GM18502 (cell line): ENCODE data around the gene ACSL1.
"Not testable (repeated sequence)": the region's sequence is repeated elsewhere in the genome, so short reads cannot be mapped to it uniquely, and the experiment has no call there.

Experiments
- ATAC-seq: cut with Tn5 transposase; IDR thresholded peaks from one replicate; pipeline ENCODE4 v1.9.1; 2021; ENCODE audit warnings: mild to moderate bottlenecking; ENCODE audit not compliant: unreplicated experiment, poor library complexity

Gene ACSL1

GRCh38 chr4:184843984-184844554 is 18.3 kb upstream of the ACSL1 start:
- ATAC-seq = no peak

DNA sequence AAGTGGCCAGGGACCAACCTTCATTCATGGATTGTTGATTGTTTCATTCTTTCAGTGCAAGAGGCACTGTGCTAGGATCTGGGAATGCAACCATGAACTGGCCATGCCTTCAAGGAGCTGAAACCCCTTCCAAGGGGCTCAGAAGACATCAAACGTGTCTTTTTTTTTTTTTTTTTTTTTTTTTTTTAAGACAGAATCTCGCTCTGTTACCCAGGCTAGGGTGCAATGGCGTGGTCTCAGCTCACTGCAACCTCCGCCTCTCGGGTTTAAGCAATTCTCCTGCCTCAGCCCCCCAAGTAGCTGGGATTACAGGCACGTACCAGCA is 13.3 kb upstream of the ACSL1 start:
- not testable (repeated sequence) for ATAC-seq

DNA sequence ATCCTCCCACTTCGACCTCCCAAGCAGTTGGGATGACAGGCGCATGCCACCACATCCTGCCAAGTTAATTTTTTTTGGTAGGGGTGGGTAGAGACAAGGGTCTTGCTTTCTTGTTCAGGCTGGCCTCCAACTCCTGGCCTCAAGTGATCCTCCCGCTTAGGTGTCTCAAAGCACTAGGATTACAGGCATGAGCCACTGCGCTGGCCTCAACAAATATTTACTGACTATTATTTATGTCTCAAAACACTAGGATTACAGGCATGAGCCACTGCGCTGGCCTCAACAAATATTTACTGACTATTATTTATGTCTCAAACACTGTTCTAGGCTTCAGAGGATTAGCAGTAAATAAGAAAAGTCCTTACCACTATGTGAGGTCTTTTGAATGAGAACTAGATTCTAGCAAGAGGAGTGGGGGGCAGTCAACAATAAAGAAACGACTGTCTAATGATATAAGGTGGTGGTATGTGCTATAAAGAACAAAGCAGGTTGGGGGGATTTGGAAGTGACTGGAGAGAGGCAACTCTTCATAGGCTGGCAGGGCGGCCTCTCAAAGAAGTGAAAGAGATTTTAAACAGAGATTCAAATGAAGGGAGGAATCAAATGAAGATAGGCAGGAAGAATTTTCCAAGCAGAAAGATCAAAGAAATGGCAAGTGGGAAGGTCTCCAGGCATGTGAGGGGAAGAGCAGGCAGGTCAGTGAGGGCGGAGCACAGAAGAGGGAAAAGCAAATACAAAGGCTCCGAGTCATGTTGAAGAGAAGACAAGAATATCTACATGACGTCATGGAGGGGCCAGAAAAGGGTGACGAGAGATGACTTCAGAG is 12.7 kb upstream of the ACSL1 start:
- ATAC-seq = no peak

GRCh38 chr4:184836613-184837012 is 10.8 kb upstream of the ACSL1 start:
- no peak for ATAC-seq

DNA sequence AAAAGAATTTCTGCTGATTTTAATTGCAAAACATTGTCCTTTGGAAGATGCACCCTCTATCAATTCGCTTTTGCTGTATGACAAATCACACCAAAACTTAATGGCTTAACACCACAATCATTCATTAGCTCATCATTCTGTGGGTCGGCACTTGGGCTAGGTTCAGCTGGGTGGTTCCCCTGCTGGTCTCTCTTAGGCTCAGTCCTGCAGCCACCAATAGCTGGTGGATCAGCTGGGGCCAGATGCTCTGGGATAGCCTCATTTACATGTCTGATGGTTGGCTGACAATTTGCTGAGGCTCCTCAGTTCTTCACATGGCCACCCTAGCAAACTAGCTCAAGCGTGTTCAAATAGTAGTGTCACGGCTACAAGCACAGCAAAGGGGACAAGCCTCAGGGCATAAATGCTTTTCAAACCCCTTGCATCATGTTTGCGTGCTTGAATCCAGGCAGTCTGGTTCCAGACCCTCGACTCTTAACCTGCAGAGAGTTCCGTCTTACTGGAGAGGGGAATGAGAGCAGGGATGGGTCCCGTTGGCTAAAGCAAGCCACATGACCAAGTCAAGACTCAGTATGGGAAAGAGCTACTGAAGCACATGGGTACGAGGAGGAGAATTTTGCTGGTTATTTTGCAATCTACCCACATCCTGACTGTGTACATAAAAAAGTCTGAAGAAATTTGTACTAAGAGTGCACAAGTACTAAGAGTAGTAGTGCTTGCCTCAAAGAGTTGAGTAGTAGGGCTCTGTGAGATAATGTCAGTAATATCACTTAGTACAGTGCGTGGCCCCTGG is 7.5 kb upstream of the ACSL1 start:
- no peak for ATAC-seq

- ATAC-seq = no peak
Measured at GRCh38 chr4:184831153-184831552, 5.4 kb upstream of the ACSL1 start.

DNA sequence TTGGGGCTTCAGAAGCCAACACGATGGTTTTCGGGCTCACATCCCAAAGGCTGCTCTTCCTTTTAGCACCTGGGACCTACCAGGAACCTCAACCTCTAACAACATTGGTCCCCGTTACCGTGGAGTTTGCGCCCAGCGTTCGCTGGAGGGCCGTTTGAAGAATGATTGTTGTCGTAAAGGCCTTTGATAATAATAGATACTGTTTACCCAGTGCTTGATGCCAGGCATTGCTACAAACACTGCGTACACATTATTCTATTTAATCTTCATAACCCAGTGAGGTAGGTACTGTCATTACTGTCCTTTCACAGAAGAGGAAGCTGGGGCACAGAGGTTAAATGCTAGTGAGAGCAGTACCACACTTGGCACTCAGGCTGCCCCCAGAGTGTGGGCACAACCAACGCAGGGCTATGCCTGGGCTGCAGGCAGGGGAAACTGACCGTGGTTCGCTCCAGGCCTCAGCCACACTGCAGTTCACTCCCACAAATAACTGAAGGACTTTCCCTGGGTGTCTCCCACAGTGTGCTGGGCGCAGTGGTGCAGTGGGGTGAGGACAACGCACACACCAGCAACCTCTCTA is 1.0 kb upstream of the ACSL1 start:
- ATAC-seq = peak; percentile 1

DNA sequence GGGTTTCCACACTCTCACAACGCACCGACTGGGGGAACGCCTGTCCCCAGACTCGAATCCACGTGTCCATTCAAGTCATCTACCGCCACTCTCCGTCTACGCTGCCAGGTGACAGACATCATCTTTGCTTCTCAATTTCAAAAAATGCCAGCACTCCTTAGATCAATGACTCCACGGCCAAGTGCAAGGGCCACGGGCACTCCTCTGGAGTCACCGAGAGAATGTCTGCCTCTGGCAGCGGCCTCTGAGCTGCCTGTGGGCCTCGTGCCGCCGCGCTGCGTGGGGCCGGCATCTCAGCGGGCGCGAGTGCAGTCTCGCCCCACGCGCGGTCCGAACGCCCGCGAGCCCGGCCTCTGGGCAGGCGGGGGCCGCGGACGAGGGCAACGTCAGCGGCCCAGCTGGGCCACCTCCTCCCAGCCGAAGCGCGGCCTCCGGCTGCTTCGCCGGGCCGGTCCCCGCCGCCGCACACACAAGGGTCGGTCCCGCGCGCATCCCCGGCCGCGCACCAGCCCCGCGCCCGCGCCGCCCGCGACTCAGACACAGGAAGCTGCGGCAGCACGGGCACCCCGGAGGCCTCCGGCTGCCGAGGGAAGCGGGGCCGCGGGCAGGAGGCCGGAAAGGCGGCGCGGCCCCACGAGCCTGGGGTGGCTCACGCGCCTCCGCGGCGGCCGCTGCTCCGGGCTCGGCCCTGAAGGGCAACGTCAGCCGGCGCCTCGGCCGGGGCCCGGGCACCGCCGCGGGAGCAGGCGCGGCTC is 450 bp downstream of the ACSL1 start:
- ATAC-seq = peak; percentile 35

DNA sequence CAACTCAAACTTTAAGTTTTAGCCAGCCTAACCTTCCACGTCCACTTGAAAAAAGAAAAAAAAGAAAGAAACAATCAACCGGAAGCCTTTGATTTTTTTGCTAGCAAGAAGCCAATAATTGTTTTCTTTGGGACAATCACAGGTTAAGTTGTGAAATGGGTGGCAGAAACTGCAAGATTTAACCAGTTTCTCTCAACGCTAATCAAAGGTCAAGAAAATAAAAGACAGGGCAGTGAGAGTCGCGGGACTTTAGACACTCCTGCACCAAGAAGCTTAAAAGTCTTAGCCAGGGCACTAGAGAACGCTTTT is 1.0 kb downstream of the ACSL1 start:
- no peak for ATAC-seq

DNA sequence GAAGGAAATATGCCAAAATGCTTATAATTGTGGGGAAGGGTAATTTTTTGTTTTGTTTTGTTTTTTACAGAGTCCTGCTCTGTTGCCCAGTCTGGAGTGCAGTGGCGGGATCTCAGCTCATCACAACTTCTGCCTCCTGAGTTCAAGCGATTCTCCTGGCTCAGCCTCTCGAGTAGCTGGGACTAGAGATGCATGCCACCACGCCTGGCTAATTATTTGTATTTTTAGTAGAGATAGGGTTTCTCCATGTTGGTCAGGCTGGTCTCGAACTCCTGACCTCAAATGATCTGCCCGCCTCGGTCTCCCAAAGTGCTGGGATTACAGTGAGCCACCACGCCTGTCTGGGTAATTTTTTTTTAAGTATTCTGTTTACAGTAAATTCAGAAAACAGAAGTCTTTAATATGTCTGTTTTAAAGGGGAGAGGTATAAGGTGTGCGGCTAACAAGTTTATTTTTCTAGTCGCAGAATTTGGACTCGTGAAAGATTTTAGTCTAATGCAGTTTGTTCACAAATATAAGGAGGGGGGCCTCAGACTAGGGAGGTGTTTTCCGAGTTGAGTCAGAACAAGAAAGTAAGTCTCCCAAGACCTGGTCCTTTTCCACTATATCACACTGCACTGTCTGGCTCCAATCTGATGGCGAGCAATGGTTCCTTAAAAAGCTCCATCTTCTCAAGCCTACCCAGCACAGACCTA is 1.5 kb downstream of the ACSL1 start:
- peak; percentile 23 for ATAC-seq

DNA sequence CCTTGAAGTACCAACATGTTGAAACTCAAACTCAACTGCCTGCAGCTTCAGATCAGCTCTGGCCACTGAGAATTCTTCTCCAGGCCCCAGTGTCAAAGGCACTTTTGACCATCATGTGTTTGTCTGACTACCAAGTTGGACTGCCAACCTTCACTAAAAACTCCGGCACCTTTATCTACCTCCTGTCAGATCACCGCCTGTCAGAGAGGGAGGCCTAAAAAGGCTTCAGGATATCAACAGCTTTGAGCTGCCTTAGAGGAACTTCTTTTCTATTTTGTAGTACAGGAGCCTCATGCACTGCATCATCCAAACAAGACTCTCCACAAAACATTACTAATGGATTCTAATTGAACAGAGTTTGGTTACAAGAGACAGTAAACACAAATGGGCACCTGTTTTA is 2.8 kb downstream of the ACSL1 start:
- no peak for ATAC-seq

- ATAC-seq = no peak
Measured at GRCh38 chr4:184822356-184822755, 3.4 kb downstream of the ACSL1 start.

DNA sequence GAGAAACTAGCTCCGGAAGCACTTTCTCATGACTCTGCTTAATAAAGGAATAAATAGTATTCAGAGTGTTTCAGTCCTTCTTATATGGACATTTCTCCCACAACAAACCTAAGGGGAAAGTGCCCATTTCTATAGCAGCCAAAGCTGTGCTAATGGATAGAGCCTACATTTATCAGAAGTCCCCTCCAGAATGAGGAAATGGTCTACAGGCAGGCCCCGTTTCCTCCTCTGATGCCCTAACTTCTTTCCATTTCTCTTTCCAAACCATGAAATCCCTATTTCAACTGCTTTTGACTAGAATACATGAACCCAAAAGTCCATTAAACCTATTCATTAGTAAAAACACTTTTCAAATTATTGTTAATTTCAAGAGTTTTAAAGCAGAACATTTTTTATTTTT is 4.5 kb downstream of the ACSL1 start:
- ATAC-seq = no peak

DNA sequence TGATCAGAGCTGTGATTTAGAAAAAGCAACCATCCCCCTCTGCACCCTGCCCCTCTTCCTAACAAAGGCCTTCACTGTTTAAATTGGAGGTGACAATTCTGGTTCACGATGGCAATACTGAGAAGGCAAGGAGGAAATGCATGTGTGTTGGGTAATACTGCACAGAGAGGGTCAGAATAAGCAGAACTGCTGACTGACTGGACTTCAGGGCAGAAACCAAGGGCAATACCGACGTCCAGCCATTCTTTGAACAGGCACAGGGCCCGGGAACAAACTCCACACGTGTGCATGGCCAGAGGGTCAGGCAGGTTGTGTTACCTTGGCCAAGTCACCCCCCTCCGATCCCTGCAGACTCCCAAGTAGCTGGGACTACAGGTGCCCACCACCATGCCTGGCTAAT is 6.0 kb downstream of the ACSL1 start:
- ATAC-seq = no peak

DNA sequence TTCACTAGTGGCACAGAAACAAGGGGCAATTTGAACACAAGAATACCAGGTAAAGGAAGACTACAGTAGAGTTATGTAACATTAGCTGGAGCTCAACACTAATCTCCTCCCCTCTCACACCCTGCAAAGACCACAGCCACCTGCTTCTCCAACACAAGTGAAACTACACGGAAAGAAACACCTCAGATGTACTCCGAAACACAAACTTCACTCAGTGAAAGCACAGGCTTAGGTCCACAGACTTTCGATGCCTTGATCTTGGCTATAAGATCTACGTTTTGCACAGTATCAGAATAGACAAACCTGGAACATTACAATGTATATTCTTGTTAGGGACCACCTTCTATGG is 7.6 kb downstream of the ACSL1 start:
- peak; percentile 44 for ATAC-seq

- ATAC-seq = peak; percentile 12
Measured at GRCh38 chr4:184817494-184818215, 8.1 kb downstream of the ACSL1 start.

- no peak for ATAC-seq
Measured at GRCh38 chr4:184816962-184817361, 8.8 kb downstream of the ACSL1 start.

GRCh38 chr4:184815046-184815877 is 10.5 kb downstream of the ACSL1 start:
- ATAC-seq = peak; percentile 74

- no peak for ATAC-seq
Measured at GRCh38 chr4:184814686-184815045, 11.1 kb downstream of the ACSL1 start.
